ENCODE data around the gene EXO1.

- TF ChIP-seq EZH2 (IDR thresholded peaks at IDR 0.05; ENCODE audit: insufficient read depth, poor library complexity, severe bottlenecking) (no peak), EZH2phosphoT487 (IDR thresholded peaks at IDR 0.05; ENCODE audit: insufficient read depth, low read depth) (no peak)
These were observed 12.9 kb downstream of the EXO1 start for GRCh38 chr1:241860922-241861321.

Measured in GM23248 (cell line).